ENCODE measurements around the gene SH2D4B. TPM values are rescaled to one million over a fixed set of nuclear protein-coding genes. Genes with fewer than 3 reads are reported as not detected.
"Not testable (repeated sequence)": the region's sequence is repeated elsewhere in the genome, so short reads cannot be mapped to it uniquely, and the experiment has no call there.

SH2D4B gene
- total and polyA plus RNA-seq, 2 donors (not counting 3 experiments of a cell fraction or from before 2014, with no cell fraction given), result not detected

GRCh38 chr10:80532571-80532970 is 5.1 kb upstream of the SH2D4B start:
- dilution Hi-C loops (cut with MboI; ENCODE audit: extremely low pct_ligation_motif_present, low sequenced_read_pairs) (no loop called here), intact Hi-C loops (cut with micrococcal nuclease) (no loop called here)
- no peak overlapping the region for H3K4me2 ChIP-seq (ENCODE audit: insufficient read depth, low read length)
- H3K36me3 ChIP-seq (ENCODE audit: control insufficient read depth in 2 of 2, extremely low read depth in 1 of 2, insufficient read depth in 2 of 2, low read length in 2 of 2), result no peaks in the 10 kb centered on the region
- no peaks in the 10 kb centered on the region for H3K27me3 ChIP-seq (ENCODE audit: control insufficient read depth in 2 of 2, insufficient read depth in 2 of 2, low read length in 2 of 2)
- FAIRE-seq (no peak), DNase-seq (ENCODE audit: low read depth, low spot score) (no peak)
- no peaks in the 10 kb centered on the region for H3K9me3 ChIP-seq (replicated peaks; ENCODE audit: control insufficient read depth, insufficient read depth, low read length)
- no peak overlapping the region for H3K4me3 ChIP-seq (replicated peaks in 1 of 3; ENCODE audit: insufficient read depth in 1 of 3, low read depth in 1 of 3, low read length in 3 of 3)
- ChIA-PET POLR2A (interaction anchor here (0.7 kb wide), 1 partner anchor 19 kb away, joined by 3 read pairs; no protein-coding TSS in a partner anchor), CTCF (interaction anchor here (2.5 kb wide), 1 partner anchor 89 kb away, joined by 6 read pairs; no protein-coding TSS in a partner anchor)
- no peak overlapping the region for H3K9ac ChIP-seq (replicated peaks; ENCODE audit: extremely low read depth, insufficient read depth, low read length)
- no TSS peak for BruUV-seq (replicated peaks)
- no peaks in the 10 kb centered on the region for H3K79me2 ChIP-seq (ENCODE audit: control insufficient read depth, insufficient read depth, low read length)
- TF ChIP-seq JUN (IDR thresholded peaks at IDR 0.05; ENCODE audit: borderline replicate concordance, insufficient read depth, insufficient read length, low read depth) (no peak), FOS (IDR thresholded peaks at IDR 0.05; ENCODE audit: borderline replicate concordance, insufficient read depth, low read length) (no peak), CTCF (IDR thresholded peaks at IDR 0.05; ENCODE audit: extremely low read depth in 1 of 2, insufficient read depth in 1 of 2, low read depth in 1 of 2, low read length in 2 of 2) (no peak), MYC (IDR thresholded peaks at IDR 0.05; ENCODE audit: low read depth, low read length) (no peak), GATA2 (IDR thresholded peaks at IDR 0.05; ENCODE audit: insufficient read depth, insufficient read length, low read depth, low read length) (no peak), EZH2 (IDR thresholded peaks at IDR 0.05; ENCODE audit: borderline replicate concordance, low read depth, low read length, severe bottlenecking) (no peak), POLR2A (IDR thresholded peaks at IDR 0.05; ENCODE audit: low read depth, low read length) (no peak), MAX (IDR thresholded peaks at IDR 0.05; ENCODE audit: insufficient read depth, insufficient read length) (no peak), POLR2AphosphoS5 (IDR thresholded peaks at IDR 0.05; ENCODE audit: insufficient read depth, low read depth, low read length) (no peak)
- no peaks in the 10 kb centered on the region for H3K9me1 ChIP-seq (replicated peaks; ENCODE audit: control insufficient read depth, extremely low read depth, insufficient read depth, low read length)
- H3K4me1 ChIP-seq (ENCODE audit: control insufficient read depth, extremely low read depth, insufficient read depth, low read length), result peaks cover 4% of the 10 kb centered on the region
- no peak overlapping the region for H3K27ac ChIP-seq (ENCODE audit: insufficient read depth, low read depth, low read length)
- H2AFZ ChIP-seq (ENCODE audit: low read depth, low read length), result no peak overlapping the region
- H4K20me1 ChIP-seq (replicated peaks; ENCODE audit: control insufficient read depth, extremely low read depth, insufficient read depth, low read length), result no peaks in the 10 kb centered on the region

GRCh38 chr10:80534059-80534458 is 3.6 kb upstream of the SH2D4B start:
- H3K27ac ChIP-seq (ENCODE audit: insufficient read depth, low read depth, low read length); POLR2A ChIA-PET; H3K9me1 ChIP-seq (replicated peaks; ENCODE audit: control insufficient read depth, extremely low read depth, insufficient read depth, low read length); H3K4me1 ChIP-seq (ENCODE audit: control insufficient read depth, extremely low read depth, insufficient read depth, low read length); intact Hi-C loops (cut with micrococcal nuclease); H3K4me2 ChIP-seq (ENCODE audit: insufficient read depth, low read length); BruUV-seq (replicated peaks); H3K4me3 ChIP-seq (replicated peaks in 1 of 3; ENCODE audit: insufficient read depth in 1 of 3, low read depth in 1 of 3, low read length in 3 of 3); DNase-seq (ENCODE audit: low read depth, low spot score); H2AFZ ChIP-seq (ENCODE audit: low read depth, low read length); H3K79me2 ChIP-seq (ENCODE audit: control insufficient read depth, insufficient read depth, low read length); FAIRE-seq; H3K9me3 ChIP-seq (replicated peaks; ENCODE audit: control insufficient read depth, insufficient read depth, low read length); H4K20me1 ChIP-seq (replicated peaks; ENCODE audit: control insufficient read depth, extremely low read depth, insufficient read depth, low read length); H3K36me3 ChIP-seq (ENCODE audit: control insufficient read depth in 2 of 2, extremely low read depth in 1 of 2, insufficient read depth in 2 of 2, low read length in 2 of 2); CTCF ChIA-PET; dilution Hi-C loops (cut with MboI; ENCODE audit: extremely low pct_ligation_motif_present, low sequenced_read_pairs); H3K9ac ChIP-seq (replicated peaks; ENCODE audit: extremely low read depth, insufficient read depth, low read length); H3K27me3 ChIP-seq (ENCODE audit: control insufficient read depth in 2 of 2, insufficient read depth in 2 of 2, low read length in 2 of 2): not testable (repeated sequence)

- intact Hi-C loops (cut with micrococcal nuclease); H3K27ac ChIP-seq (ENCODE audit: insufficient read depth, low read depth, low read length); H3K9ac ChIP-seq (replicated peaks; ENCODE audit: extremely low read depth, insufficient read depth, low read length); H3K9me3 ChIP-seq (replicated peaks; ENCODE audit: control insufficient read depth, insufficient read depth, low read length); H3K79me2 ChIP-seq (ENCODE audit: control insufficient read depth, insufficient read depth, low read length); H4K20me1 ChIP-seq (replicated peaks; ENCODE audit: control insufficient read depth, extremely low read depth, insufficient read depth, low read length); POLR2A ChIA-PET; dilution Hi-C loops (cut with MboI; ENCODE audit: extremely low pct_ligation_motif_present, low sequenced_read_pairs); H3K9me1 ChIP-seq (replicated peaks; ENCODE audit: control insufficient read depth, extremely low read depth, insufficient read depth, low read length); H3K4me1 ChIP-seq (ENCODE audit: control insufficient read depth, extremely low read depth, insufficient read depth, low read length); CTCF ChIA-PET; H2AFZ ChIP-seq (ENCODE audit: low read depth, low read length); H3K4me2 ChIP-seq (ENCODE audit: insufficient read depth, low read length); H3K4me3 ChIP-seq (replicated peaks in 1 of 3; ENCODE audit: insufficient read depth in 1 of 3, low read depth in 1 of 3, low read length in 3 of 3); FAIRE-seq; H3K27me3 ChIP-seq (ENCODE audit: control insufficient read depth in 2 of 2, insufficient read depth in 2 of 2, low read length in 2 of 2); DNase-seq (ENCODE audit: low read depth, low spot score); BruUV-seq (replicated peaks); H3K36me3 ChIP-seq (ENCODE audit: control insufficient read depth in 2 of 2, extremely low read depth in 1 of 2, insufficient read depth in 2 of 2, low read length in 2 of 2): not testable (repeated sequence)
These were observed 3.1 kb upstream of the SH2D4B start for GRCh38 chr10:80534646-80535045.

Measured in endothelial cell of umbilical vein (primary cell).